ENCODE data around the gene PNRC1.
"Not testable (repeated sequence)": the region's sequence is repeated elsewhere in the genome, so short reads cannot be mapped to it uniquely, and the experiment has no call there.

The PNRC1 gene

GRCh38 chr6:89063881-89064280 lies 16.7 kb upstream of the PNRC1 start:
- no peak for DNase-seq

DNA sequence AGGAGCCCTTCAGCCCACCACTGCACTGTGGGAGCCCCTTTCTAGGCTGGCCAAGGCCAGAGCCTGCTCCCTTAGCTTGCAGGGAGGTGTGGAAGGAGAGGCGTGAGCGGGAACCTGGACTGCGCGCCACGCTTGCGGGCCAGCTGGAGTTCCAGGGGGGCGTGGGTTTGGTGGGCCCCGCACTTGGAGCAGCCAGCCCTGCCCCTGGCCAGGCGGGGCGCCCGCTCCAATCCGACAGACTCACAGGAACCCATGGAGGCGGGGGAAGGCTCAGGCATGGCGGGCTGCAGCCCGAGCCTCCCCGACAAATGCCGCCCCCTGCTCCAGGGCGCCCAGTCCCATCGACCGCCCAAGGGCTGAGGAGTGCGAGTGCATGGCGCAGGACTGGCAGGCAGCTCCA lies 15.6 kb upstream of the PNRC1 start:
- not testable (repeated sequence) for DNase-seq

- not testable (repeated sequence) for DNase-seq
Observed at GRCh38 chr6:89066121-89066520, 14.4 kb upstream of the PNRC1 start.

- DNase-seq: no peak
Observed at GRCh38 chr6:89066940-89067646, 13.5 kb upstream of the PNRC1 start.

DNA sequence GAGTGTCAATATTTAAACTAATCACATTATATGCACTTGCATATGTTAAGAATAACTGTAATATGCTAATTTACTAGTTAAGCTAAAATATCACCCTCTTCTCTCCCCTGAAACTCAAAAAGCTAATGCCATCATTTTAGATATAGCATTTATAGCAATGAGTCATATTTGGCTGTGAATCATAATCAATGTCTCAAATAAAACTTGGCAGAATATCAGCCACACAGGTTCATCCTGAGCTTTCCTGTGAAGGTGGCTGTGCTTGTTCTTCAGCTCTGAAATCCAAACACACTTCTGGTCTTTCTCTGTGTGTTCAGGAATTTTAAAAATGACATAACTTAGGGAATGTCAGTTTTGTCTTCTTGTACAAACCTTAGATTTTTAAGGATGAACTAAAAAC lies 12.8 kb upstream of the PNRC1 start:
- DNase-seq: no peak

- no peak for DNase-seq
Observed at GRCh38 chr6:89068695-89069094, 11.9 kb upstream of the PNRC1 start.

GRCh38 chr6:89069536-89070163 lies 10.9 kb upstream of the PNRC1 start:
- no peak for DNase-seq

DNA sequence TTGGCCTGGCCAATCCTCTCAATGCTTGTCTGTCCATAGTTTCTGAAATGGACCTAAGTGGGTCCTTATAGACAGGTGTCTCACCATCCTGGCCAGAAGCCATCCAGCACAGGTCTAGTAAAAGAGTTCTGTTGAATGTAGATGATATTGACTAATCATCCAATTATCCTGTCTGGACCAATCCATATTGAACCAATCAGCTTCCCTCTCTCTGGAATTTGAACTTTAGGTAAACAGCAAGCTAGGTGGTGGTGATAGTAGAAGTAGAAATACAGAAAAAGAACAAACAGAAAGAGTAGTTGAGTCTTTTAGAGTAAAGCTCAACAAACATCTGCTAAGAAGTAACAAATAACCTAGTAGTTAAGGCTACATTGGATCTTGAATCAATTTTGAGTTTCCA lies 9.5 kb upstream of the PNRC1 start:
- no peak for DNase-seq

GRCh38 chr6:89073014-89073620 lies 7.4 kb upstream of the PNRC1 start:
- DNase-seq: no peak

- DNase-seq: no peak
Observed at GRCh38 chr6:89073840-89074239, 6.7 kb upstream of the PNRC1 start.

GRCh38 chr6:89079511-89080234 lies 878 bp upstream of the PNRC1 start:
- DNase-seq: peak; percentile 28

GRCh38 chr6:89081129-89081422 lies 525 bp downstream of the PNRC1 start:
- no peak for DNase-seq

DNA sequence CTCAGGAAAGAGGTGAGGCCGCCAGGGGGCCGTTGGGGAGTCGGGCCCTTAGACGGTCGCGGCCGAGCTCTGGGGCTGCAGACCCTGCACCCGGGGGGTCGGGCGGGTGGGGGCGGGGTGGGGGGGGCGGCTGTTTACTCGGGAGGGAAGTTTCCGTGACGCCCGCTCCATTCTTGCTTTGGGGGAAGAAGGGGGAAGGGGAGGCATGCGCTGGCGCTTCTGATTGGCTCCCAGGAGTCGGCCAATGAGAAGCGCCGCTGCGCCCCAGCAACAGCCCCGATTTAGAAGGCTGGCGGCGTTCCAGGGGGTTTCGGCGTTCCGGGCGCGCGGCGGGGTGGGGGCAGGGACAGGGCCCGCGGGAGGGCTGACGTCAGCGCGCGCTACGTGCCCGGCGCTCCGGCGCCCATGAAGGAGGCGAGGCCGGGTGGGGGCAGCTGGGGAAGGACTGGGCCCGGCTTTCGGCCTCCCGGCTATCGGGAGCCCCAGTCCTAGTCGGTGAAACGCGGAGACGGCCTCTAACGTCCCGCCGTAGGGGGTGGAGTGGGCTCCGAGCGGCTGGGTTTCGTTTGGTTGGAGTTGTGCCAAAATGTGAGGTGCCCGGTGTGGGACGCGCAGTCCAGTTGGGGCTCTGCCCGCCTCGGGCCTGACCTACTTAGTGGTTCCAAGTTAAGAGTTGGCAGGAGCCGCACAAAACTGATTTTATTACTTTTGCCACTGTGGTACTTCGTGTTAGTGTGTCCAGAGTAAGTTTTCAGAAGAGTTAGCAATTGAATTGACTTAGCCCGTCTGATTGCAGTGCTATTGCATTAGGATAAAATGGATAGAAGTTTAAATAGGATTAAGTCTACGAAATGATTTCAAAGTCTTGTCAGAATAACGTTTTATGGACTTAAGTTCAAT lies 1.1 kb downstream of the PNRC1 start:
- peak; percentile 97 for DNase-seq

DNA sequence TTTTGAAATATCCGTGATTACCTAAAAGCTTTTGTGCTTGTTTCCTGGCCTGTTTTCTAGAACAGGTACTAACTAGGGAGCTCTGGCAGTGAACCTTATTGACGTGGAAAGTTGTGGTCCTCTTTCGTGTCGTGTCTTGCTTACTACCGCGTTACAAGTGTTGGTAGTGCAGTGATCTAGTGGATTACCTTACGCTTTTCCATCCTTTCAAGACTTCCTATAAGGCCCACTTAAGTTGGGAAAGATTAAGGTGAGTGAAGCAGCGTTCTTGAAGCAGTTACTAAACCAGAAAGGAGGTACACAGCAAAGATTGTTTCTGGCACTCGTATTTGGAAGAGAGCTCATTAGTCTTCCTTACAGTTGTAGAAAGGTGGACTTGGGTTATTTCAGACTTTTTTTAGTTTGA lies 1.9 kb downstream of the PNRC1 start:
- DNase-seq: no peak

GRCh38 chr6:89084542-89084941 lies 4.0 kb downstream of the PNRC1 start:
- DNase-seq: no peak

GRCh38 chr6:89084954-89085353 lies 4.4 kb downstream of the PNRC1 start:
- no peak for DNase-seq

DNA sequence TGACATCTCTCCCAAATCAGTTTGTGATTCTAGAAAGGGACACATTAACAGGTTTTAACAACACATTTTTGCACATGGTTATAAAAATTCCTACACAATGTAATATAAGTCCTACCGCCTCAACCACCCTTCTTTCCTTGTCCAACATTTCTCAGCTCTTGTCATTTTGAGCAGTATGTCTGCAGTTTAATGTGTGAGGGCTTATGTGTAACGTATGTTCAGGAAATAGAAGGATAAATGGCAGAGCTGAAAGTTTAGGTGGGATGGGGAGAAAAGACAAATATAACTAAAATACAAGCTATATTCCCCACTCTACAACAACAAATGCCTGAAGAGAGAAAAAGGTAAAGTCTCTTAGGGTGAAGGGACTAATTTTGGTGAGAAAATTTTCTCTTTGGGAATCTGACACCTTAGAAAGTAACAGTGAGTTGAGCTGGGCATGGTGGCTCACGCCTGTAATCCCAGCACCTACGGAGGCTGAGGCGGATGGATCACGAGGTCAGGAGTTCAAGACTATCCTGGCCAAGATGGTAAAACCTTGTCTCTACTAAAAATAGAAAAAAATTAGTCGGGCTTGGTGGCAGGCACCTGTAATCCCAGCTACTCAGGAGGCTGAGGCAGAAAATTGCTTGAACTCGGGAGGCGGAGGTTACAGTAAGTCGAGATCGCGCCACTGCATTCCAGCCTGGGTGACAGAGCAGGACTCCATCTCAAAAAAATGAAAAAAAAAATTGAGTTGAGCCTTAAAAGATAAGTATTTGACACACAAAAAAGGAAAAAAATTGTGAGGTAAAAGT lies 5.1 kb downstream of the PNRC1 start:
- no peak for DNase-seq

DNA sequence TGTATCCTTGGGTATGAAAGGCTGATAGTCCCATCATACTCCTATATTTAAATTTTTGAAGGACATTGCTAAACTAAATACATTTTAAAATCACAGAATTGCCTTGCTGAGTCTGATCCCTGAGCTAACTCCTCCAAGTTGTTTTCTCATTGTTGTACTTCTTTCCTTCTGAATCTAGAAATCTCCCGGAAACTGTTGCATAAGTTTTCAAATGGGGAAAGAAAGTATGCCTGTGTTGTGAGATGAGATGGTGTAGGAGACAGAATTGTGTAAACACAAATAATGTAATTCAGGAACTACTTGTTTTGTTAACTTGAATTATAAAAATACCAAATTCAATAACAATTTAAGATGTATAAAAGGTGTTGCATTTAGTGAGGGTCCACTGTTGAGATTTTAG lies 7.3 kb downstream of the PNRC1 start:
- no peak for DNase-seq

DNA sequence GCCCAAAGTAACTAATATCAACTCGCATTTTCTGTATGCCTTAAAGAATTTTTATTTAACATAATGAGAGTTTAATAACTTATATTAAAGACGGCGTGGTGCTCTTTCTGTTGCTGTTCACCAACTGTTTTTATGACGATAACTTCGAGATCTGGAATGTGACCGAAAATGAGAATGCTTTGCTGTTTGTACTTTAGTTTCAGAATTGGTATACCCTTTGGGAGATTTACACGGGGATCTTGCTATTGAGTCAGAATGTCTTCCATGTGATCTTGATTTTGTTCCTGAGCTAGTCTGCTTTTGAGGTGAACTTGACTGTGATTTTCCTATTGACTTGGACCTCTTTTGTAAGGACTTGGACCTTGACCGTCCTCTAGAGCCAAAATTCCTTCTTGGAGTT lies 17.9 kb downstream of the PNRC1 start:
- DNase-seq: no peak

DNA sequence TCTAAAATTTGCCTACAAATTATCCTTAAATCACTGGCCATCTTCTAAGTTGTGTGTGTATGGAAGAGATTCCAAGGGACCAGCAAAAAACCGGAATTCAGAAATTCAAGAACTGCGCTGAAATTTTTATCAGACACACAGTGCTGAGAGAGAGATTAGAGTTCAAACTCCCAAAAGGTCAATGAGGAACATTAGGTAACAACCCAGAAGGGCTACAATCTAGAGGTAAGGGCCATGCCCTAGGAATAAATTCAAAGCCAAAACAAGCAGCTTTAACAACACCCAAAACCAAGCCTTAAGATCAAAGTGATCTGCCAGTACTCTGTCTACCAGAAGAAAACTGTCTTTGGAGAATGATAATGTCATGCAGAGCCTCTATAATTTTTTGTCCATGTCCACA lies 19.6 kb downstream of the PNRC1 start:
- DNase-seq: no peak

- DNase-seq: no peak
Observed at GRCh38 chr6:89110284-89110683, 29.7 kb downstream of the PNRC1 start.

DNA sequence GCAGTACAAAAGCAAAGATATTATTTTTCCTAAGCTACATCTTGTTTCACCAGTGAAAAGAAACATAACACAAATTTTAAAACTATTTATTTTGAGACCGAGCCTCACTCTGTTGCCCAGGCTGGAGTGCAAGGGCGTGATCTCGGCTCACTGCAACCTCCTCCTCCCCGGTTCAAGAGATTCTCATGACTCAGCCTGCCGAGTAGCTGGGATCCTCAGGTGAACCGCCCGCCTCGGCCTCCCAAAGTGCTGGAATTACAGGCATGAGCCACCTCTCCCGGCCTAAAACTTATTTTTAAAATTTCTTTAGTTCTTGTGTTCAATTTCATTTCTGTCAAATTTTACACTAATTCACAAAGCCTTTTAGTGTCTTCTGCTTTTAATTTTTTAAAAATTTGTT lies 31.4 kb downstream of the PNRC1 start:
- DNase-seq: no peak

All from NCI-H146 (cell line).